Smooth muscle cell (in vitro differentiated cells): Measurements from ENCODE around the gene CYP17A1. TPM values are rescaled to one million over a fixed set of nuclear protein-coding genes. Genes with fewer than 3 reads are reported as not detected.
"Not testable (repeated sequence)": the region's sequence is repeated elsewhere in the genome, so short reads cannot be mapped to it uniquely, and the experiment has no call there.

Experiments
- DNase-seq: peaks from one replicate; lab custom pipeline; 2025; ENCODE audit not compliant: unreplicated experiment; lab: John Stamatoyannopoulos, UW
- H2AFZ ChIP-seq: fragments of 200-600 bp; sonication (generic); 2 replicates; pipeline ENCODE4 v1.6.0; 2016; ENCODE audit warnings: antibody characterized with exemption, low read depth, mild to moderate bottlenecking
- H3F3A ChIP-seq: fragments of 200-600 bp; sonication (generic); 2 replicates; pipeline ENCODE4 v1.6.0; 2017; ENCODE audit warnings: antibody characterized with exemption, low read depth
- H3K27ac ChIP-seq: fragments of 200-600 bp; sonication (generic); 2 replicates; pipeline ENCODE4 v1.5.1; 2016; ENCODE audit warnings: low read depth, mild to moderate bottlenecking
- H3K27me3 ChIP-seq: fragments of 200-600 bp; sonication (generic); 2 replicates; pipeline ENCODE4 v1.6.1; 2016; ENCODE audit warnings: low read depth, mild to moderate bottlenecking
- H3K36me3 ChIP-seq: fragments of 200-600 bp; sonication (generic); 2 replicates; pipeline ENCODE4 v1.5.1; 2016; ENCODE audit warnings: low read depth
- H3K4me1 ChIP-seq: fragments of 200-600 bp; sonication (generic); 2 replicates; pipeline ENCODE4 v1.5.1; 2016; ENCODE audit warnings: low read depth
- H3K4me2 ChIP-seq: fragments of 200-600 bp; sonication (generic); 2 replicates; pipeline ENCODE4 v1.6.0; 2016; ENCODE audit warnings: mild to moderate bottlenecking
- H3K4me3 ChIP-seq: fragments of 200-600 bp; sonication (generic); 2 replicates; pipeline ENCODE4 v1.5.1; 2016; ENCODE audit warnings: mild to moderate bottlenecking
- H3K79me2 ChIP-seq: fragments of 200-600 bp; sonication (generic); 2 replicates; pipeline ENCODE4 v1.6.0; 2016; ENCODE audit warnings: low read depth, mild to moderate bottlenecking
- H3K9ac ChIP-seq: fragments of 200-600 bp; sonication (generic); 2 replicates; pipeline ENCODE4 v1.6.0; 2016; ENCODE audit warnings: low read depth
- H3K9me3 ChIP-seq: fragments of 200-600 bp; sonication (generic); replicated peaks from 2 replicates; pipeline ENCODE4 v1.5.1; 2016; ENCODE audit warnings: low read depth
- H4K20me1 ChIP-seq: fragments of 200-600 bp; sonication (generic); 2 replicates; pipeline ENCODE4 v1.6.0; 2016; ENCODE audit warnings: low read depth
- WGBS: methylation state at CpG from one replicate; pipeline ENCODE4 v1.1.7; 2016; ENCODE audit warnings: low lambda C conversion rate; 5-methylcytosine and 5-hydroxymethylcytosine counted together
- polyA plus RNA-seq: library from polyadenylated mRNA; unstranded; fragments of >200 nt; fragmentation: Nextera tagmentation; extraction: Ambion mirVana; gene quantifications from 2 replicates; pipeline ENCODE4 v1.2.1, GENCODE V29; 2016
- total RNA-seq: library from RNA; depleted of rRNA; stranded (reverse); fragments of >200 nt; gene quantifications from 2 replicates; pipeline ENCODE4 v1.2.3, GENCODE V29; 2014
- TF ChIP-seq, protein P1 (sequence below): fragments of 200-600 bp; sonication (generic); IDR thresholded peaks from 2 replicates; pipeline ENCODE4 v1.5.1; 2017; ENCODE audit warnings: borderline replicate concordance, mild to moderate bottlenecking, antibody characterized with exemption; ENCODE audit not compliant: insufficient read depth, poor library complexity, severe bottlenecking

Gene CYP17A1
- total and polyA plus RNA-seq, 2 experiments from 2014 or later: not detected

DNA sequence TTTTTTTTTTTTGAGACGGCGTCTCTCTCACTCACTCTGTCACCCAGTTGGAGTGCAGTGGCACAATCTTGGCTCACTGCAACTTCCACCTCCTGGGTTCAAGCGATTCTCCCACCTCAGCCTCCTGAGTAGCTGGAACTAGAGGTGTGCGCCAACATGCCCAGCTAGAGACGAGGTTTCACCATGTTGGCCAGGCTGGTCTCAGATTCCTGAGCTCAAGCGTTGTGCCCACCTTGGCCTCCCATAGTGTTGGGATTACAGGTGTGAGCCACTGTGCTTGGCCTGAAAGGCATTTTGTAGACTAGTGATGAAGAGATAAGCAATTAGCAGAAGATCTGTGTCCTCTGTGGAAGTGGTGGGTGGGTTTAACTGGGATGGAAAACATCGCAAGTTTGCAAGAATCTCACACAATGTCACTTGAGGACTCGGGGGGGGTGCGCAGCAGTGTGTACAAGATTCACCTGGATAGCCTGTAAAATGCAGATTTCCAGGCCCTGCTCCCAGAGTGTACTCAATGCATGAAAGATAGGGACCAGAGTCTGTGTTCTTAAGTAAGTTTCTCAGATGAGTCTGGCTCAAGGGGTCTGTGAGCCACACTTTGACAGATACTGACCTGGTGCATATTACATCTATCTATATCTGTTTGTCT lies 10.9 kb downstream of the CYP17A1 start:
- H2AFZ ChIP-seq: no peak overlapping the region
- no peaks in the 10 kb centered on the region for H3K27me3 ChIP-seq
- TF ChIP-seq, protein P1, sequence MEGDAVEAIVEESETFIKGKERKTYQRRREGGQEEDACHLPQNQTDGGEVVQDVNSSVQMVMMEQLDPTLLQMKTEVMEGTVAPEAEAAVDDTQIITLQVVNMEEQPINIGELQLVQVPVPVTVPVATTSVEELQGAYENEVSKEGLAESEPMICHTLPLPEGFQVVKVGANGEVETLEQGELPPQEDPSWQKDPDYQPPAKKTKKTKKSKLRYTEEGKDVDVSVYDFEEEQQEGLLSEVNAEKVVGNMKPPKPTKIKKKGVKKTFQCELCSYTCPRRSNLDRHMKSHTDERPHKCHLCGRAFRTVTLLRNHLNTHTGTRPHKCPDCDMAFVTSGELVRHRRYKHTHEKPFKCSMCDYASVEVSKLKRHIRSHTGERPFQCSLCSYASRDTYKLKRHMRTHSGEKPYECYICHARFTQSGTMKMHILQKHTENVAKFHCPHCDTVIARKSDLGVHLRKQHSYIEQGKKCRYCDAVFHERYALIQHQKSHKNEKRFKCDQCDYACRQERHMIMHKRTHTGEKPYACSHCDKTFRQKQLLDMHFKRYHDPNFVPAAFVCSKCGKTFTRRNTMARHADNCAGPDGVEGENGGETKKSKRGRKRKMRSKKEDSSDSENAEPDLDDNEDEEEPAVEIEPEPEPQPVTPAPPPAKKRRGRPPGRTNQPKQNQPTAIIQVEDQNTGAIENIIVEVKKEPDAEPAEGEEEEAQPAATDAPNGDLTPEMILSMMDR: no peak
- no peak for DNase-seq
- no peak overlapping the region for H3K4me3 ChIP-seq
- no peaks in the 10 kb centered on the region for H3K79me2 ChIP-seq
- no peaks in the 10 kb centered on the region for H3K36me3 ChIP-seq
- WGBS: 96% methylated on average over 9 of the region's 9 CpGs
- no peaks in the 10 kb centered on the region for H3K4me1 ChIP-seq
- no peaks in the 10 kb centered on the region for H4K20me1 ChIP-seq
- H3F3A ChIP-seq: no peaks in the 10 kb centered on the region
- H3K4me2 ChIP-seq: no peak overlapping the region
- H3K9me3 ChIP-seq: no peaks in the 10 kb centered on the region
- H3K27ac ChIP-seq: no peak overlapping the region
- no peak overlapping the region for H3K9ac ChIP-seq

DNA sequence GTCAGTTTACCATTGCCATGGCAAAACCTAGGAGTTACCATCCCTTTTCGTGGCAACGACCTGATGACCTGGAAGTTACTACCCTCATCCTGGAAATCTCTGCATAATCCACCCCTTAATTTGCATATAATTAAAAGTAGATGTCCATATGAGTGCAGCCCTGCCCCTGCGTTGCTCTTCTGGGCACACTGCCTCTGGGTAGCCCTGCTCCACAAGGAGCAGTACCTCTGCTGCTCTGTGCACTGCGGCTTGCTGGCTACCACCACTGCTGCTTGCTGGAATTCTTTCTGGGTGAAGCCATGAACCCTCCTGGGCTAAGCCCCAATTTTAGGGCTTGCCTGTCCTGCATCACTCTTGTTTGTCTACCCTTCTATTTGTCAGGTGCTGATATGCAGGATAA lies 12.5 kb downstream of the CYP17A1 start:
- Histone ChIP-seq H3K27me3 (no peaks in the 10 kb centered on the region), H4K20me1 (no peaks in the 10 kb centered on the region), H3K27ac (no peak overlapping the region), H3K9me3 (no peaks in the 10 kb centered on the region), H3K9ac (no peak overlapping the region), H3K4me1 (no peaks in the 10 kb centered on the region), H3K36me3 (no peaks in the 10 kb centered on the region), H2AFZ (no peak overlapping the region), H3K79me2 (no peaks in the 10 kb centered on the region), H3K4me3 (no peak overlapping the region), H3K4me2 (no peak overlapping the region), H3F3A (no peaks in the 10 kb centered on the region)
- 98% methylated on average over 4 of the region's 4 CpGs for WGBS
- no peak for DNase-seq
- TF ChIP-seq, protein P1: no peak

DNA sequence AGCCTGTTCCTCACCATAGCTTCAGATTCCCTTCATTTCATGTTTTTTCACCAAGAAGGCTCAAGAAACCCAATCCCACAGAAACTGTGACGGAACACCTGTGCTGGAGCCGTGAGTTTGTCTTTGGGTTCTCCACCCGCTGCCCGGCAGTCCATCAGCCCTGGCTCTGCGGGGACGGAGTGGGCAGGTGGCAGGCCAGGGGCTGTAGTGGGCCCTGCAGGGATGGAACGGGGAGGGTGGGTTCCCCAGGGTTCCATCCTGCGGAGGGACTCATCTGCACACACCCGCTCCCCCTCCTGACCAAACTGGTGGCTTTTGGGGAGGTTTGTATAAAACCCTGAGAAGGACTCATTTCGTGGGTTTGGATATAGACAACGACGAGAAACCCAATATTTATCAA lies 15.0 kb downstream of the CYP17A1 start:
- no peak for DNase-seq
- TF ChIP-seq, protein P1: no peak
- H3K9ac ChIP-seq: no peak overlapping the region
- H3K9me3 ChIP-seq: no peaks in the 10 kb centered on the region
- no peak overlapping the region for H3K27ac ChIP-seq
- no peaks in the 10 kb centered on the region for H3K4me1 ChIP-seq
- H3F3A ChIP-seq: no peaks in the 10 kb centered on the region
- no peaks in the 10 kb centered on the region for H4K20me1 ChIP-seq
- H3K4me3 ChIP-seq: no peak overlapping the region
- no peak overlapping the region for H2AFZ ChIP-seq
- no peaks in the 10 kb centered on the region for H3K79me2 ChIP-seq
- WGBS: 93% methylated on average over 12 of the region's 12 CpGs
- no peak overlapping the region for H3K4me2 ChIP-seq
- no peaks in the 10 kb centered on the region for H3K27me3 ChIP-seq
- H3K36me3 ChIP-seq: no peaks in the 10 kb centered on the region

DNA sequence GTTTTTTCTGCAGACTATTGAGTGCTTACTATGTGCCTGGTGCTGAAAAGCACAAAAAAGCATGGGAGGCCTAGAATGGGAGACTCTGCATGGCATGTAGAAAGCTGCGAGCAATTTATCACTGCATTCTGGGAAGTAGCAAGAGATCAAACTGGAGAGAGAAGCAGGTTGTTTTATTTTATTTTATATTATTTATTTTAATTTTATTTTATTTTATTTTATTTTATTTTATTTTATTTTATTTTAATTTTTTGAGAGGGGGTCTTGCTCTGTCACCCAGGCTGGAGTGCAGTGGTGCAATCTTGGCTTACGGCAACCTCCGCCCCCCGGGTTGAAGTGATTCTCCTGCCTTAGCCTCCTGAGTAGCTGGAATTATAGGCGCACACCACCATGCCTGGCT lies 17.2 kb downstream of the CYP17A1 start:
- not testable (repeated sequence) for H3K79me2 ChIP-seq, H3K36me3 ChIP-seq, H4K20me1 ChIP-seq, H3K4me3 ChIP-seq, H2AFZ ChIP-seq, H3K27ac ChIP-seq, H3K27me3 ChIP-seq, H3K9ac ChIP-seq, DNase-seq, H3F3A ChIP-seq, H3K9me3 ChIP-seq, H3K4me2 ChIP-seq, H3K4me1 ChIP-seq
- WGBS: 96% methylated on average over 5 of the region's 5 CpGs
